ENCODE data around the gene CCDC141. TPM values are rescaled to one million over a fixed set of nuclear protein-coding genes. Genes with fewer than 3 reads are reported as not detected.

CCDC141 gene
- polyA plus RNA-seq, 2 of the 4 experiments (the other 2 are of a cell fraction) = not detected

DNA sequence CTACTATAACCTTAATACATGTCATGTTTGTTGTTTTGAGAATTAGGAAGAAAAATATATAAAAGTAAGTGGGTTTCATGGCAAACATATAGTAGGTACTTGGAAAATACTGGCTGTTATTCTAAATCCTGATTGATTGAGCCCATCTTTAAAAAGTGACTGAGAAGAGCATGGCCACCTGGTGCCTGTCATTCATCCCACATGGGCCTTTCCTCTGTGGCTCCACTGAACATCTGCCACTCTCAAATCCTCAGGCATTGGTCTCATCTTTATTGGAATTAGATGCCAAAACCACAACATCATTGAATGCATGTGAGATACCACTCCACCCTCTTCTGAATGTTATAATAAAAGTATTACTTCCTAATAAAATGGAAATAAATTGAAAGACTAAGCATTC lies 141.1 kb downstream of the CCDC141 start (continued):
- no peak for TF ChIP-seq CHD2 (IDR thresholded peaks at IDR 0.05; ENCODE audit: low read length, partially characterized antibody)
- TF ChIP-seq RFX5 (IDR thresholded peaks at IDR 0.05) = no peak

DNA sequence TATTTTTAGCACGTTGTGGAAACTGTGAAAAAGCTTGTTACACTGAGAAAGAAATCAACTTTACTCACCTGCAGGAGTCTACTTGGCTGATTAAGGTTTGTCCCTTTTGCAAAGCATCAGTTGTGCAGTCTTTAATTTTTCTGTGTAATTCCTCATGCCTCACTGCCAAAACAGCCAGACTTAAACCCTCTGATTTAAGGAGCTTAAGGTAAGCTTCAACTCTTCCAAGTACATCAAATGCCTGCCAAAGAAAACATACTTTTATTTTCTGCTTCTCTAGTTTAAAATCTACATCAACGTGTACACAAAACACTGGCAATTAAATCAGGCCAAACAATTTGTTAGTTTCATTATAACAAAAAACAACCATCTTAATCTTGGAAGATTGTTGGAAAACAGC lies 144.7 kb downstream of the CCDC141 start:
- no peak for FAIRE-seq
- CTCF ChIA-PET = interaction anchor here (0.7 to 1.7 kb wide), 2 partner anchors 14 to 115 kb away, joined by 3 read pairs; no protein-coding TSS in a partner anchor
- Histone ChIP-seq H3K4me1 (peaks cover 3% of the 10 kb centered on the region; the same call in 1 of the 3 replicates), H3K4me3 (no peak overlapping the region), H3K27ac (no peak overlapping the region), H3K4me2 (no peak overlapping the region), H3K9me3 (no peaks in the 10 kb centered on the region)
- POLR2A ChIA-PET = no interaction called here
- DNase-seq (ENCODE audit: low read depth in 1 of 2, low spot score in 1 of 2) = no peak
- TF ChIP-seq MYC (IDR thresholded peaks at IDR 0.05; ENCODE audit: borderline replicate concordance, low read length) (no peak), ESRRA (IDR thresholded peaks at IDR 0.05; ENCODE audit: borderline replicate concordance, low read length) (no peak), FOXS1 (CRISPR knock-in tag; IDR thresholded peaks at IDR 0.05) (no peak), GATA3 (IDR thresholded peaks at IDR 0.05; ENCODE audit: borderline replicate concordance) (no peak), BHLHE40 (IDR thresholded peaks at IDR 0.05; ENCODE audit: low read depth, low read length) (no peak)
- TF ChIP-seq, protein P1, sequence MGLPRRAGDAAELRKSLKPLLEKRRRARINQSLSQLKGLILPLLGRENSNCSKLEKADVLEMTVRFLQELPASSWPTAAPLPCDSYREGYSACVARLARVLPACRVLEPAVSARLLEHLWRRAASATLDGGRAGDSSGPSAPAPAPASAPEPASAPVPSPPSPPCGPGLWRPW (IDR thresholded peaks at IDR 0.05) = no peak
- 16% methylated on average over 2 of the region's 2 CpGs for WGBS (ENCODE audit: missing lambda C conversion rate)
- ATAC-seq = no peak

DNA sequence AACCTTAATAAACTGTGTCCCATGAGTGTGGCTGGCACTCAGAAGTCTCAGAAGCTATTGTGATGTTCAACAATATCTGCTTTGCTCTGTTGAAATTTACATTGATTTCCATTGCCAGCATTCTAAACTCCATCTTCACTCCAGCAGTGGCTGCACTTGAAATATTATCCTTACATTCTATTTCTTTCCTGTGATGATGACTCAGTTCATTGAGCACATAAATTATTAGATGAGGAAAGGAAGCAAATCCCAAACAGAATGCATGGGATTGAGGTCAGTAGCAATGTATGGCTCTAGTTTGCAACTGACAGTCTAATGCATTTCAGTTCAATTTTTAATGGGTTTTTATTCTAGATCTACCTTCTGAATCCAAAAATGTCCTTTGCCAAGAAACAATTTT lies 150.3 kb downstream of the CCDC141 start:
- no peak overlapping the region for H3K4me3 ChIP-seq
- no peak for TF ChIP-seq HDAC2 (IDR thresholded peaks at IDR 0.05)
- TF ChIP-seq BHLHE40 (IDR thresholded peaks at IDR 0.05; ENCODE audit: low read depth, low read length) = no peak
- TF ChIP-seq, protein P2, sequence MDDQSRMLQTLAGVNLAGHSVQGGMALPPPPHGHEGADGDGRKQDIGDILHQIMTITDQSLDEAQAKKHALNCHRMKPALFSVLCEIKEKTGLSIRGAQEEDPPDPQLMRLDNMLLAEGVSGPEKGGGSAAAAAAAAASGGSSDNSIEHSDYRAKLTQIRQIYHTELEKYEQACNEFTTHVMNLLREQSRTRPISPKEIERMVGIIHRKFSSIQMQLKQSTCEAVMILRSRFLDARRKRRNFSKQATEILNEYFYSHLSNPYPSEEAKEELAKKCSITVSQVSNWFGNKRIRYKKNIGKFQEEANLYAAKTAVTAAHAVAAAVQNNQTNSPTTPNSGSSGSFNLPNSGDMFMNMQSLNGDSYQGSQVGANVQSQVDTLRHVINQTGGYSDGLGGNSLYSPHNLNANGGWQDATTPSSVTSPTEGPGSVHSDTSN (IDR thresholded peaks at IDR 0.05) = no peak
- TF ChIP-seq TP53 (CRISPR knock-in tag; IDR thresholded peaks at IDR 0.05) = no peak
- TF ChIP-seq EP300 (IDR thresholded peaks at IDR 0.05) = no peak
- TF ChIP-seq SMC3 (IDR thresholded peaks at IDR 0.05) = no peak
- TF ChIP-seq FOSB (CRISPR knock-in tag; IDR thresholded peaks at IDR 0.05) = no peak
- TF ChIP-seq CEBPB (IDR thresholded peaks at IDR 0.05) = no peak
- no peaks in the 10 kb centered on the region for H3K9me3 ChIP-seq
- no peak for FAIRE-seq
- POLR2A ChIA-PET = no interaction called here
- no peak overlapping the region for H3K4me2 ChIP-seq
- H3K4me1 ChIP-seq = no peaks in the 10 kb centered on the region
- no peak for ATAC-seq
- DNase-seq (ENCODE audit: low read depth in 1 of 2, low spot score in 1 of 2) = no peak
- no peak overlapping the region for H3K27ac ChIP-seq
- CTCF ChIA-PET = no interaction called here

DNA sequence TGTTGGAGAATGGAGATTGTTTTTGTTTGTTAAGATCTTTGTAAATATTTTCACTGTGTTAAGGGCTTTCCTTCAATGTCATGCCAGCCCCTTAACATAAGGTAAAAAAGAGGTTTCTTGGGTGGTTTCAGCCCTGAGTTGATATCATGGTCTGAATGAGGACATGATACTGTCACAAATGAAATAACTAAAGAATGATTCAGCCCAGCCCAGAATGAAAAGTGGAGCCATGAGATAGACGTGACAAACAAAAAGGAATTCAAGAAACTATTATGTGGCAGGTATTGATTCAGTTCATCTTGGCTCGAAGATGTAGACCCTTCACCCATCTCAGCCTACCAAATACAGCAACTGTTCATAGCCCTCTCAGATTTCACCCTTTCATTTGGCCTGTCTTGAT lies 154.1 kb downstream of the CCDC141 start:
- CTCF ChIA-PET = no interaction called here
- TF ChIP-seq RCOR1 (IDR thresholded peaks at IDR 0.05; ENCODE audit: low read depth, low read length) = no peak
- no peak for TF ChIP-seq EHF (CRISPR knock-in tag; IDR thresholded peaks at IDR 0.05)
- no peak for TF ChIP-seq EP300 (IDR thresholded peaks at IDR 0.05)
- TF ChIP-seq, protein P1 (IDR thresholded peaks at IDR 0.05) = no peak
- TF ChIP-seq FOSL2 (IDR thresholded peaks at IDR 0.05) = no peak
- TF ChIP-seq FOSL2 (CRISPR knock-in tag; IDR thresholded peaks at IDR 0.05) = no peak
- TF ChIP-seq HEYL (CRISPR knock-in tag; IDR thresholded peaks at IDR 0.05) = no peak
- TF ChIP-seq, protein P3, sequence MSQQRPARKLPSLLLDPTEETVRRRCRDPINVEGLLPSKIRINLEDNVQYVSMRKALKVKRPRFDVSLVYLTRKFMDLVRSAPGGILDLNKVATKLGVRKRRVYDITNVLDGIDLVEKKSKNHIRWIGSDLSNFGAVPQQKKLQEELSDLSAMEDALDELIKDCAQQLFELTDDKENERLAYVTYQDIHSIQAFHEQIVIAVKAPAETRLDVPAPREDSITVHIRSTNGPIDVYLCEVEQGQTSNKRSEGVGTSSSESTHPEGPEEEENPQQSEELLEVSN (IDR thresholded peaks at IDR 0.05; ENCODE audit: borderline replicate concordance, low read depth) = no peak
- TF ChIP-seq, protein P4, sequence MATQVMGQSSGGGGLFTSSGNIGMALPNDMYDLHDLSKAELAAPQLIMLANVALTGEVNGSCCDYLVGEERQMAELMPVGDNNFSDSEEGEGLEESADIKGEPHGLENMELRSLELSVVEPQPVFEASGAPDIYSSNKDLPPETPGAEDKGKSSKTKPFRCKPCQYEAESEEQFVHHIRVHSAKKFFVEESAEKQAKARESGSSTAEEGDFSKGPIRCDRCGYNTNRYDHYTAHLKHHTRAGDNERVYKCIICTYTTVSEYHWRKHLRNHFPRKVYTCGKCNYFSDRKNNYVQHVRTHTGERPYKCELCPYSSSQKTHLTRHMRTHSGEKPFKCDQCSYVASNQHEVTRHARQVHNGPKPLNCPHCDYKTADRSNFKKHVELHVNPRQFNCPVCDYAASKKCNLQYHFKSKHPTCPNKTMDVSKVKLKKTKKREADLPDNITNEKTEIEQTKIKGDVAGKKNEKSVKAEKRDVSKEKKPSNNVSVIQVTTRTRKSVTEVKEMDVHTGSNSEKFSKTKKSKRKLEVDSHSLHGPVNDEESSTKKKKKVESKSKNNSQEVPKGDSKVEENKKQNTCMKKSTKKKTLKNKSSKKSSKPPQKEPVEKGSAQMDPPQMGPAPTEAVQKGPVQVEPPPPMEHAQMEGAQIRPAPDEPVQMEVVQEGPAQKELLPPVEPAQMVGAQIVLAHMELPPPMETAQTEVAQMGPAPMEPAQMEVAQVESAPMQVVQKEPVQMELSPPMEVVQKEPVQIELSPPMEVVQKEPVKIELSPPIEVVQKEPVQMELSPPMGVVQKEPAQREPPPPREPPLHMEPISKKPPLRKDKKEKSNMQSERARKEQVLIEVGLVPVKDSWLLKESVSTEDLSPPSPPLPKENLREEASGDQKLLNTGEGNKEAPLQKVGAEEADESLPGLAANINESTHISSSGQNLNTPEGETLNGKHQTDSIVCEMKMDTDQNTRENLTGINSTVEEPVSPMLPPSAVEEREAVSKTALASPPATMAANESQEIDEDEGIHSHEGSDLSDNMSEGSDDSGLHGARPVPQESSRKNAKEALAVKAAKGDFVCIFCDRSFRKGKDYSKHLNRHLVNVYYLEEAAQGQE (IDR thresholded peaks at IDR 0.05) = no peak
- Histone ChIP-seq H3K4me2 (no peak overlapping the region), H3K9me3 (no peaks in the 10 kb centered on the region), H3K4me3 (no peak overlapping the region), H3K27ac (no peak overlapping the region), H3K4me1 (no peaks in the 10 kb centered on the region)
- no peak for FAIRE-seq
- POLR2A ChIA-PET = no interaction called here
- WGBS (ENCODE audit: missing lambda C conversion rate) = 8% methylated on average over 2 of the region's 2 CpGs
- no peak for ATAC-seq
- DNase-seq (ENCODE audit: low read depth in 1 of 2, low spot score in 1 of 2) = no peak

All from A549 (cell line).